OCI-LY7 (cell line): ENCODE data around the gene TXN. TPM values are rescaled to one million over a fixed set of nuclear protein-coding genes. Genes with fewer than 3 reads are reported as not detected.

Source experiments
- BruUV-seq: library from RNA; stranded (reverse); fragments of 400-500 nt; replicated peaks from 2 replicates; lab custom pipeline; 2021; lab: Mats Ljungman, UMichigan
- CTCF ChIA-PET: fragments of 300-600 bp; sonication (Branson Sonifier 250); formaldehyde crosslinking; loops from one replicate; lab custom pipeline; 2022; ENCODE audit warnings: antibody characterized with exemption; ENCODE audit not compliant: unreplicated experiment; lab: Charles Lee
- POLR2A ChIA-PET: fragments of 300-600 bp; sonication (Branson Sonifier 250); formaldehyde crosslinking; loops from one replicate; lab custom pipeline; 2022; ENCODE audit warnings: antibody characterized with exemption; lab: Charles Lee
- DNase-seq: peaks from one replicate; pipeline ENCODE4 v3.0.0-alpha.2; 2015; ENCODE audit warnings: low spot score
- H2AFZ ChIP-seq: fragments of 200-600 bp; sonication (generic), shearing (Covaris generic); 2 replicates; pipeline ENCODE4 v1.6.1; 2014; ENCODE audit warnings: mild to moderate bottlenecking, antibody characterized with exemption, low read length, moderate library complexity
- H3K27ac ChIP-seq: fragments of 200-600 bp; sonication (generic); 2 replicates; pipeline ENCODE4 v1.5.1; 2014; ENCODE audit warnings: mixed run types, low read depth, mild to moderate bottlenecking, moderate library complexity, low read length, inconsistent platforms; ENCODE audit not compliant: poor library complexity, severe bottlenecking
- H3K36me3 ChIP-seq: fragments of 200-600 bp; sonication (generic); 2 replicates; pipeline ENCODE4 v1.6.1; 2014; ENCODE audit warnings: mild to moderate bottlenecking, antibody characterized with exemption, low read length, moderate library complexity, mixed read lengths; ENCODE audit not compliant: insufficient read depth
- H3K4me1 ChIP-seq: fragments of 200-600 bp; sonication (generic); 2 replicates; pipeline ENCODE4 v1.5.1; 2014; ENCODE audit warnings: mild to moderate bottlenecking, low read length; ENCODE audit not compliant: insufficient read depth, poor library complexity, severe bottlenecking
- H3K4me2 ChIP-seq: fragments of 200-600 bp; sonication (generic); 2 replicates; pipeline ENCODE4 v1.6.1; 2014; ENCODE audit warnings: mild to moderate bottlenecking, low read length
- H3K4me3 ChIP-seq: fragments of 200-600 bp; sonication (generic); 2 replicates; pipeline ENCODE4 v1.5.1; 2014; ENCODE audit warnings: mild to moderate bottlenecking, low read depth, low read length; ENCODE audit not compliant: poor library complexity, severe bottlenecking
- H3K79me2 ChIP-seq: fragments of 200-600 bp; sonication (generic); 2 replicates; pipeline ENCODE4 v1.6.1; 2016; ENCODE audit warnings: low read depth, mild to moderate bottlenecking, low read length, moderate library complexity, mixed read lengths; ENCODE audit not compliant: insufficient read depth
- H3K9me2 ChIP-seq: fragments of 200-600 bp; sonication (generic); 2 replicates; pipeline ENCODE4 v1.6.1; 2016; ENCODE audit warnings: mild to moderate bottlenecking, low read length, mixed read lengths; ENCODE audit not compliant: insufficient read depth
- H3K9me3 ChIP-seq: fragments of 200-600 bp; sonication (generic); 2 replicates; pipeline ENCODE4 v1.6.1; 2014; ENCODE audit warnings: mild to moderate bottlenecking, mixed run types, low read length, mixed read lengths
- H4K20me1 ChIP-seq: fragments of 200-600 bp; sonication (generic); 2 replicates; pipeline ENCODE4 v1.6.1; 2014; ENCODE audit warnings: mild to moderate bottlenecking, antibody characterized with exemption, low read length, moderate library complexity, mixed read lengths; ENCODE audit not compliant: insufficient read depth
- CTCF ChIP-seq: fragments of 200-600 bp; sonication (generic); conservative IDR thresholded peaks from 2 replicates; pipeline ENCODE4 v1.5.1; 2014; ENCODE audit warnings: mild to moderate bottlenecking, antibody characterized with exemption, low read length, moderate library complexity, mixed read lengths
- EZH2phosphoT487 ChIP-seq: fragments of 200-600 bp; sonication (generic); IDR thresholded peaks from 2 replicates; pipeline ENCODE4 v1.6.1; 2018; ENCODE audit warnings: low read depth, borderline replicate concordance, mild to moderate bottlenecking, mixed run types, antibody characterized with exemption, low read length, moderate library complexity, mixed read lengths
- intact Hi-C: fragments of 100-400 bp; cut with micrococcal nuclease; formaldehyde crosslinking; loops from one replicate; pipeline ENCODE4 v1.10.0; 2022; ENCODE audit not compliant: unreplicated experiment
- total RNA-seq, 2 experiments: library from RNA; depleted of rRNA in 1 of 2; stranded (reverse); fragments of >200 nt in 1 of 2; shearing (Covaris generic) in 1 of 2; gene quantifications; 2 replicates each; pipeline ENCODE4 v1.2.3, GENCODE V29; 2014 to 2022

The TXN gene
- total RNA-seq, 2 experiments from 2014 or later: 120 to 165 TPM

GRCh38 chr9:110298043-110298605 lies 41.8 kb upstream of the TXN start:
- H3K27ac ChIP-seq: no peak overlapping the region
- H3K9me3 ChIP-seq: no peaks in the 10 kb centered on the region
- no peaks in the 10 kb centered on the region for H4K20me1 ChIP-seq
- intact Hi-C loops: no loop called here
- H3K4me2 ChIP-seq: no peak overlapping the region
- CTCF ChIA-PET: no interaction called here
- H3K9me2 ChIP-seq: no peaks in the 10 kb centered on the region
- H3K36me3 ChIP-seq: no peaks in the 10 kb centered on the region
- no TSS peak for BruUV-seq
- H3K4me1 ChIP-seq: no peaks in the 10 kb centered on the region
- DNase-seq: no peak
- H3K4me3 ChIP-seq: no peak overlapping the region
- POLR2A ChIA-PET: interaction anchor here (0.6 kb wide), 1 partner anchor 12 kb away, joined by 3 read pairs; no protein-coding TSS in a partner anchor
- H3K79me2 ChIP-seq: no peaks in the 10 kb centered on the region
- no peak overlapping the region for H2AFZ ChIP-seq
- no peak for TF ChIP-seq CTCF
- no peak for TF ChIP-seq EZH2phosphoT487

GRCh38 chr9:110293248-110293647 lies 36.9 kb upstream of the TXN start:
- Histone ChIP-seq H3K4me2 (no peak overlapping the region), H3K4me3 (no peak overlapping the region), H3K9me3 (no peaks in the 10 kb centered on the region), H3K79me2 (no peaks in the 10 kb centered on the region), H4K20me1 (no peaks in the 10 kb centered on the region), H2AFZ (no peak overlapping the region), H3K27ac (no peak overlapping the region), H3K4me1 (no peaks in the 10 kb centered on the region), H3K9me2 (no peaks in the 10 kb centered on the region), H3K36me3 (no peaks in the 10 kb centered on the region)
- POLR2A ChIA-PET: no interaction called here
- intact Hi-C loops: no loop called here
- no peak for TF ChIP-seq CTCF
- no peak for TF ChIP-seq EZH2phosphoT487
- CTCF ChIA-PET: no interaction called here
- DNase-seq: no peak
- BruUV-seq: no TSS peak

- intact Hi-C loops: no loop called here
- no peaks in the 10 kb centered on the region for H3K9me3 ChIP-seq
- no peak overlapping the region for H3K4me2 ChIP-seq
- no peaks in the 10 kb centered on the region for H3K79me2 ChIP-seq
- no peaks in the 10 kb centered on the region for H3K9me2 ChIP-seq
- no peaks in the 10 kb centered on the region for H3K4me1 ChIP-seq
- H3K36me3 ChIP-seq: no peaks in the 10 kb centered on the region
- TF ChIP-seq CTCF: no peak
- no peak for TF ChIP-seq EZH2phosphoT487
- no TSS peak for BruUV-seq
- ChIA-PET POLR2A (no interaction called here), CTCF (no interaction called here)
- no peak overlapping the region for H3K27ac ChIP-seq
- H4K20me1 ChIP-seq: no peaks in the 10 kb centered on the region
- DNase-seq: no peak
- no peak overlapping the region for H2AFZ ChIP-seq
- no peak overlapping the region for H3K4me3 ChIP-seq
These were observed 35.7 kb upstream of the TXN start for GRCh38 chr9:110291921-110292557.
